ENCODE results near the gene PHACTR1. TPM values are rescaled to one million over a fixed set of nuclear protein-coding genes. Genes with fewer than 3 reads are reported as not detected.

Gene PHACTR1
- total and polyA plus RNA-seq, 3 experiments from 2014 or later = 0.04 to 0.38 (median 0.04) TPM

- H3K9me3 ChIP-seq (ENCODE audit: low read length) = no peaks in the 10 kb centered on the region
- Mint-ChIP-seq H3K27me3 (peaks cover 6 to 35% of the 10 kb centered on the region in 2 donors), H3K27ac (no peak overlapping the region), H3K36me3 (no peaks in the 10 kb centered on the region), H3K9me3 (no peaks in the 10 kb centered on the region), H3K4me3 (no peak overlapping the region), H3K4me1 (no peaks in the 10 kb centered on the region)
- POLR2A ChIA-PET = no interaction called here
- no peak for DNase-seq
- no peak overlapping the region for H3K4me3 ChIP-seq (ENCODE audit: low read length)
- no peaks in the 10 kb centered on the region for H3K27me3 ChIP-seq (ENCODE audit: insufficient read depth, low read length, poor library complexity, severe bottlenecking)
- H3K27ac ChIP-seq (ENCODE audit: low read depth, low read length) = no peak overlapping the region
- CTCF ChIA-PET = no interaction called here
- H3K36me3 ChIP-seq (ENCODE audit: insufficient read depth, low read length) = no peaks in the 10 kb centered on the region
- H3K4me1 ChIP-seq (ENCODE audit: insufficient read depth, low read length) = no peaks in the 10 kb centered on the region
Measured at GRCh38 chr6:12969966-12970365, 253.4 kb downstream of the PHACTR1 start.

- H3K27me3 ChIP-seq (ENCODE audit: insufficient read depth, low read length, poor library complexity, severe bottlenecking) = no peaks in the 10 kb centered on the region
- no peak overlapping the region for H3K27ac Mint-ChIP-seq
- H3K36me3 ChIP-seq (ENCODE audit: insufficient read depth, low read length) = no peaks in the 10 kb centered on the region
- no peak overlapping the region for H3K4me3 Mint-ChIP-seq
- H3K4me3 ChIP-seq (ENCODE audit: low read length) = no peak overlapping the region
- H3K4me1 Mint-ChIP-seq = no peaks in the 10 kb centered on the region
- no peak overlapping the region for H3K27ac ChIP-seq (ENCODE audit: low read depth, low read length)
- H3K27me3 Mint-ChIP-seq = peaks cover 4 to 28% of the 10 kb centered on the region in 2 donors
- H3K4me1 ChIP-seq (ENCODE audit: insufficient read depth, low read length) = no peaks in the 10 kb centered on the region
- POLR2A ChIA-PET = no interaction called here
- CTCF ChIA-PET = no interaction called here
- H3K36me3 Mint-ChIP-seq = no peaks in the 10 kb centered on the region
- DNase-seq = no peak
- no peaks in the 10 kb centered on the region for H3K9me3 ChIP-seq (ENCODE audit: low read length)
- no peaks in the 10 kb centered on the region for H3K9me3 Mint-ChIP-seq
Measured at GRCh38 chr6:12973386-12973785, 256.8 kb downstream of the PHACTR1 start.

GRCh38 chr6:12974551-12974950, 258.0 kb downstream of the PHACTR1 start:
- H3K4me3 Mint-ChIP-seq = no peak overlapping the region

GRCh38 chr6:12976366-12976765, 259.8 kb downstream of the PHACTR1 start:
- Mint-ChIP-seq H3K27ac (no peak overlapping the region), H3K4me1 (no peaks in the 10 kb centered on the region), H3K36me3 (no peaks in the 10 kb centered on the region), H3K27me3 (peaks cover 4 to 22% of the 10 kb centered on the region in 2 donors), H3K9me3 (no peaks in the 10 kb centered on the region), H3K4me3 (no peak overlapping the region)
- no peaks in the 10 kb centered on the region for H3K36me3 ChIP-seq (ENCODE audit: insufficient read depth, low read length)
- H3K27ac ChIP-seq (ENCODE audit: low read depth, low read length) = no peak overlapping the region
- no peaks in the 10 kb centered on the region for H3K27me3 ChIP-seq (ENCODE audit: insufficient read depth, low read length, poor library complexity, severe bottlenecking)
- ChIA-PET POLR2A (no interaction called here), CTCF (no interaction called here)
- no peaks in the 10 kb centered on the region for H3K9me3 ChIP-seq (ENCODE audit: low read length)
- H3K4me1 ChIP-seq (ENCODE audit: insufficient read depth, low read length) = no peaks in the 10 kb centered on the region
- H3K4me3 ChIP-seq (ENCODE audit: low read length) = no peak overlapping the region
- no peak for DNase-seq

More at GRCh38 chr6:12974551-12974950, 258.0 kb downstream of the PHACTR1 start:
- Histone ChIP-seq H3K9me3 (ENCODE audit: low read length) (no peaks in the 10 kb centered on the region), H3K27me3 (ENCODE audit: insufficient read depth, low read length, poor library complexity, severe bottlenecking) (no peaks in the 10 kb centered on the region), H3K36me3 (ENCODE audit: insufficient read depth, low read length) (no peaks in the 10 kb centered on the region), H3K4me1 (ENCODE audit: insufficient read depth, low read length) (no peaks in the 10 kb centered on the region), H3K27ac (ENCODE audit: low read depth, low read length) (no peak overlapping the region), H3K4me3 (ENCODE audit: low read length) (no peak overlapping the region)
- ChIA-PET POLR2A (no interaction called here), CTCF (no interaction called here)
- H3K27ac Mint-ChIP-seq = no peak overlapping the region
- no peaks in the 10 kb centered on the region for H3K9me3 Mint-ChIP-seq
- H3K36me3 Mint-ChIP-seq = no peaks in the 10 kb centered on the region
- peaks cover 4 to 22% of the 10 kb centered on the region in 2 donors for H3K27me3 Mint-ChIP-seq
- DNase-seq = no peak
- no peaks in the 10 kb centered on the region for H3K4me1 Mint-ChIP-seq

- H3K4me1 ChIP-seq (ENCODE audit: insufficient read depth, low read length) = no peaks in the 10 kb centered on the region
- no peaks in the 10 kb centered on the region for H3K9me3 Mint-ChIP-seq
- H3K36me3 Mint-ChIP-seq = no peaks in the 10 kb centered on the region
- no peaks in the 10 kb centered on the region for H3K36me3 ChIP-seq (ENCODE audit: insufficient read depth, low read length)
- ChIA-PET POLR2A (no interaction called here), CTCF (no interaction called here)
- no peaks in the 10 kb centered on the region for H3K27me3 ChIP-seq (ENCODE audit: insufficient read depth, low read length, poor library complexity, severe bottlenecking)
- H3K27me3 Mint-ChIP-seq = peaks cover 4 to 22% of the 10 kb centered on the region in 2 donors
- H3K4me3 Mint-ChIP-seq = no peak overlapping the region
- H3K4me3 ChIP-seq (ENCODE audit: low read length) = no peak overlapping the region
- no peak overlapping the region for H3K27ac Mint-ChIP-seq
- H3K9me3 ChIP-seq (ENCODE audit: low read length) = no peaks in the 10 kb centered on the region
- DNase-seq = no peak
- no peak overlapping the region for H3K27ac ChIP-seq (ENCODE audit: low read depth, low read length)
- no peaks in the 10 kb centered on the region for H3K4me1 Mint-ChIP-seq
Measured at GRCh38 chr6:12977206-12977605, 260.6 kb downstream of the PHACTR1 start.

- peak overlapping the region in 1 of 8 donors; percentile 9 for H3K27ac Mint-ChIP-seq
- no peak overlapping the region for H3K4me3 Mint-ChIP-seq
- no peaks in the 10 kb centered on the region for H3K36me3 Mint-ChIP-seq
- Histone ChIP-seq H3K9me3 (ENCODE audit: low read length) (no peaks in the 10 kb centered on the region), H3K27ac (ENCODE audit: low read depth, low read length) (no peak overlapping the region), H3K4me1 (ENCODE audit: insufficient read depth, low read length) (no peaks in the 10 kb centered on the region), H3K4me3 (ENCODE audit: low read length) (no peak overlapping the region), H3K36me3 (ENCODE audit: insufficient read depth, low read length) (no peaks in the 10 kb centered on the region), H3K27me3 (ENCODE audit: insufficient read depth, low read length, poor library complexity, severe bottlenecking) (no peaks in the 10 kb centered on the region)
- CTCF ChIA-PET = no interaction called here
- POLR2A ChIA-PET = no interaction called here
- no peaks in the 10 kb centered on the region for H3K4me1 Mint-ChIP-seq
- H3K27me3 Mint-ChIP-seq = peaks cover 4 to 22% of the 10 kb centered on the region in 2 donors
- DNase-seq = no peak
- no peaks in the 10 kb centered on the region for H3K9me3 Mint-ChIP-seq
Measured at GRCh38 chr6:12977806-12978205, 261.2 kb downstream of the PHACTR1 start.

GRCh38 chr6:12980741-12981140, 264.2 kb downstream of the PHACTR1 start:
- Mint-ChIP-seq H3K27me3 (peaks cover 0 to 16% of the 10 kb centered on the region in 2 donors), H3K27ac (no peak overlapping the region), H3K36me3 (no peaks in the 10 kb centered on the region), H3K4me3 (no peak overlapping the region), H3K4me1 (no peaks in the 10 kb centered on the region), H3K9me3 (peaks cover 0 to 4% (median 0%) of the 10 kb centered on the region in 5 donors)
- CTCF ChIA-PET = no interaction called here
- no peak for DNase-seq
- POLR2A ChIA-PET = no interaction called here
- Histone ChIP-seq H3K4me1 (ENCODE audit: insufficient read depth, low read length) (no peaks in the 10 kb centered on the region), H3K4me3 (ENCODE audit: low read length) (no peak overlapping the region), H3K36me3 (ENCODE audit: insufficient read depth, low read length) (no peaks in the 10 kb centered on the region), H3K9me3 (ENCODE audit: low read length) (no peaks in the 10 kb centered on the region), H3K27me3 (ENCODE audit: insufficient read depth, low read length, poor library complexity, severe bottlenecking) (no peaks in the 10 kb centered on the region), H3K27ac (ENCODE audit: low read depth, low read length) (no peak overlapping the region)

GRCh38 chr6:12984776-12985175, 268.2 kb downstream of the PHACTR1 start:
- no peak for DNase-seq
- Mint-ChIP-seq H3K9me3 (peaks cover 0 to 4% (median 0%) of the 10 kb centered on the region in 5 donors), H3K4me3 (no peak overlapping the region), H3K27me3 (peaks cover 0 to 20% of the 10 kb centered on the region in 2 donors), H3K36me3 (no peaks in the 10 kb centered on the region), H3K27ac (no peak overlapping the region), H3K4me1 (no peaks in the 10 kb centered on the region)
- Histone ChIP-seq H3K9me3 (ENCODE audit: low read length) (no peaks in the 10 kb centered on the region), H3K27me3 (ENCODE audit: insufficient read depth, low read length, poor library complexity, severe bottlenecking) (no peaks in the 10 kb centered on the region), H3K27ac (ENCODE audit: low read depth, low read length) (no peak overlapping the region), H3K4me3 (ENCODE audit: low read length) (no peak overlapping the region), H3K4me1 (ENCODE audit: insufficient read depth, low read length) (no peaks in the 10 kb centered on the region), H3K36me3 (ENCODE audit: insufficient read depth, low read length) (no peaks in the 10 kb centered on the region)
- CTCF ChIA-PET = no interaction called here
- POLR2A ChIA-PET = no interaction called here

- no peaks in the 10 kb centered on the region for H3K4me1 ChIP-seq (ENCODE audit: insufficient read depth, low read length)
- H3K36me3 ChIP-seq (ENCODE audit: insufficient read depth, low read length) = no peaks in the 10 kb centered on the region
- H3K9me3 Mint-ChIP-seq = peaks cover 0 to 4% (median 0%) of the 10 kb centered on the region in 5 donors
- no peak for DNase-seq
- H3K4me3 Mint-ChIP-seq = no peak overlapping the region
- ChIA-PET POLR2A (no interaction called here), CTCF (no interaction called here)
- H3K27ac Mint-ChIP-seq = no peak overlapping the region
- H3K4me1 Mint-ChIP-seq = no peaks in the 10 kb centered on the region
- H3K4me3 ChIP-seq (ENCODE audit: low read length) = no peak overlapping the region
- no peaks in the 10 kb centered on the region for H3K9me3 ChIP-seq (ENCODE audit: low read length)
- no peaks in the 10 kb centered on the region for H3K36me3 Mint-ChIP-seq
- H3K27ac ChIP-seq (ENCODE audit: low read depth, low read length) = no peak overlapping the region
- H3K27me3 ChIP-seq (ENCODE audit: insufficient read depth, low read length, poor library complexity, severe bottlenecking) = no peaks in the 10 kb centered on the region
- H3K27me3 Mint-ChIP-seq = peaks cover 9 to 27% of the 10 kb centered on the region in 2 donors
Measured at GRCh38 chr6:12987783-12988182, 271.2 kb downstream of the PHACTR1 start.

All from CD8-positive, alpha-beta memory T cell (primary cell).